ENCODE results near the gene CREG1.

DNA sequence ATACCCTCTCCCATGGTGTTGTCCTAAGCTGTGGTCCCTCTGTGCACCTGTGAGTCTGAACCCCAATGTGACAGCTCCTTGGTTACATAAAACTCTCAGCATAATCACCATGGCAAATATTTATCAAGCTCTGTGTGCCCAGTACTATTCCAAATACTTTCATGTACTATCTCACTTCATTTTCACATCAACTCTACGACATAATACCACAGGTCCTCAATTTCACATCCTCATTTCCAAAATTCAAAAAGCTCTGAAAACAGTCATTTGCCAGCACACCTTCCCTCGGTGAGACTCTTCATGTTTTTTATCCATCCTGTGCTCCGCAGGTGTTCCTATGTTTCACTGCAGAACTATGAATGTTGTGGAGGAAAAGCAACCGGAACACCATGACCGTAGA lies 12.4 kb upstream of the CREG1 start:
- TF ChIP-seq, protein P1, sequence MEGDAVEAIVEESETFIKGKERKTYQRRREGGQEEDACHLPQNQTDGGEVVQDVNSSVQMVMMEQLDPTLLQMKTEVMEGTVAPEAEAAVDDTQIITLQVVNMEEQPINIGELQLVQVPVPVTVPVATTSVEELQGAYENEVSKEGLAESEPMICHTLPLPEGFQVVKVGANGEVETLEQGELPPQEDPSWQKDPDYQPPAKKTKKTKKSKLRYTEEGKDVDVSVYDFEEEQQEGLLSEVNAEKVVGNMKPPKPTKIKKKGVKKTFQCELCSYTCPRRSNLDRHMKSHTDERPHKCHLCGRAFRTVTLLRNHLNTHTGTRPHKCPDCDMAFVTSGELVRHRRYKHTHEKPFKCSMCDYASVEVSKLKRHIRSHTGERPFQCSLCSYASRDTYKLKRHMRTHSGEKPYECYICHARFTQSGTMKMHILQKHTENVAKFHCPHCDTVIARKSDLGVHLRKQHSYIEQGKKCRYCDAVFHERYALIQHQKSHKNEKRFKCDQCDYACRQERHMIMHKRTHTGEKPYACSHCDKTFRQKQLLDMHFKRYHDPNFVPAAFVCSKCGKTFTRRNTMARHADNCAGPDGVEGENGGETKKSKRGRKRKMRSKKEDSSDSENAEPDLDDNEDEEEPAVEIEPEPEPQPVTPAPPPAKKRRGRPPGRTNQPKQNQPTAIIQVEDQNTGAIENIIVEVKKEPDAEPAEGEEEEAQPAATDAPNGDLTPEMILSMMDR (IDR thresholded peaks at IDR 0.05): no peak
- TF ChIP-seq EP300 (IDR thresholded peaks at IDR 0.05; ENCODE audit: low read depth): no peak
- no peak for TF ChIP-seq POLR2AphosphoS5 (IDR thresholded peaks at IDR 0.05)
- no peak for TF ChIP-seq POLR2A (IDR thresholded peaks at IDR 0.05)
